GM10847 (cell line): ENCODE data around the gene FOXP1.

Source experiments
- POLR2A ChIP-seq: IDR thresholded peaks from 2 replicates; pipeline ENCODE4 v1.6.1; 2011; ENCODE audit not compliant: insufficient read length; ENCODE audit errors: extremely low read depth

FOXP1 gene

DNA sequence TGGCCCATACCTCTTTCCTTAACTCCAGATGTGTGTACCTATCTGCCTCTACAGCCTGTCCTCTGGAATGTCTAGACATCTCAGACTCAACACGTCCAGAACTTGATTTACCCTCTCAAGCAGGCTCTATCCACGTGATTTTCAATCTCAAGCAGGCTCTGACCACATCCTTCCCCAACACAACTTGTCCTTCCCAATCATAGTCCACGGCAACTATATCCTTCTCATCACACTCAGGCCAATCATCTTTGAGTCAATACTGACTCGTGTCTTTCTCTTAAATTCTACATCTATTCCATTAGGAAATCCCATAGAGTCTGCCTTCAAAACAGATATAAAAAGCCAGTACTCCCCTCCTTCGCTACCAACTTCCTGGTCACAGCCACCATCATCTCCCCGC, 70.4 kb downstream of the FOXP1 start:
- no peak for TF ChIP-seq POLR2A

DNA sequence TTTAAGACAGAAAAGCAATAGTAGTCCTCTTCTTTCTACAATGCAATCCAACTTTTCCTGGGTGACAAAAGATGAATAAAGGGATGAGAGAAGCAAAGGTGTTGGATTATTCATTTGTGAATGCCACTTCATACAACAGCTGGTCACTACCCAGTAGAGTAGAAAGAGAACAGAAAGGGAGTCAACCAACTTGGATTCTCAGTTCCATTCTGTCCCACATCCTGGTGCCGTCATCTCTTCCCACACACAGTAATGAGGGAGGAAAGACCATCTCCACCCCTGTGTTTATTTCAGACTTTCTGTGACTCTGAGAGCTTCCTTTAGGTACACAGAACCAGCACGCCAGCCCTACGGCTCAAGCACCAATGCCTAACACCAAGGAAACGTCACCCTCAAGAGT, 71.0 kb downstream of the FOXP1 start:
- TF ChIP-seq POLR2A: no peak

- TF ChIP-seq POLR2A: no peak
These were observed 71.5 kb downstream of the FOXP1 start for GRCh38 chr3:71512000-71512399.

GRCh38 chr3:71511446-71511845, 72.1 kb downstream of the FOXP1 start:
- no peak for TF ChIP-seq POLR2A

- TF ChIP-seq POLR2A: no peak
These were observed 72.5 kb downstream of the FOXP1 start for GRCh38 chr3:71511037-71511436.

DNA sequence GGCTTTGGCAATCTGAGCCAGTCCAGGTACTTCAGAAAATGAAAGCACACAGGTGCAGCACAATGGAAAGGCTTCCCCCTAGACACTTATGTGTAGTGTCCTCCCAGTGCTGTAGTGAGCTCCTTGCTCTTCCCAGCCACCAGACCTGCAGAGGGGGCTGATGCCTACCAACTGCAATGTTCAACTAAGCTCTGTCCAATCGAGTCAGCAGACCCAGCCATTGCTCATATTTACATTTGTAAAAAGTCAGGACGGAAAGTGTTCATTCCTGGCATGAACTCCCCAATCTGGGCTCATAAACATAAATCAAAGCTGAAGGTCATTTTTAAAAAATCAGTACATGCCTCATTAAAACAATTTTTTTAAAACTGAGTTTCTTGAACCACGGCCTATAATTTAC, 73.0 kb downstream of the FOXP1 start:
- no peak for TF ChIP-seq POLR2A

DNA sequence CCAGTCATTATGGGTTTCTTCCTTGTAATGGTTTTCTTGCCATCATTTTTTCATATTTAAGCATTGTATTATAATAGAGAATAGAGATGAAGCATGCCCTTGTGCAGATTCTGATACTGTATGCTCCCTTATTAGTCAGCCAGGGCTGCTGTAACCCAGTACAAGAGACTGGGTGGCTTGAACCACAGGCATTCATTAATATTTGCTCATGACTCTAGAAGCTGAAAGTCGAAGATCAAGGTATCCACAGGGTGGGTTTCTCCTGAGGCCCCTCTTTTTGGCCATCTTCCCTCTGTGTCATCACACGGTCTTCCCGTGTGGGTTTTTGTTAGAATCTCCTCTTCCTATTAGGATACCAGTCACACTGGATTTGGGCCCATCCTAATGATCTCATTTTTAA, 74.5 kb downstream of the FOXP1 start:
- TF ChIP-seq POLR2A: no peak

DNA sequence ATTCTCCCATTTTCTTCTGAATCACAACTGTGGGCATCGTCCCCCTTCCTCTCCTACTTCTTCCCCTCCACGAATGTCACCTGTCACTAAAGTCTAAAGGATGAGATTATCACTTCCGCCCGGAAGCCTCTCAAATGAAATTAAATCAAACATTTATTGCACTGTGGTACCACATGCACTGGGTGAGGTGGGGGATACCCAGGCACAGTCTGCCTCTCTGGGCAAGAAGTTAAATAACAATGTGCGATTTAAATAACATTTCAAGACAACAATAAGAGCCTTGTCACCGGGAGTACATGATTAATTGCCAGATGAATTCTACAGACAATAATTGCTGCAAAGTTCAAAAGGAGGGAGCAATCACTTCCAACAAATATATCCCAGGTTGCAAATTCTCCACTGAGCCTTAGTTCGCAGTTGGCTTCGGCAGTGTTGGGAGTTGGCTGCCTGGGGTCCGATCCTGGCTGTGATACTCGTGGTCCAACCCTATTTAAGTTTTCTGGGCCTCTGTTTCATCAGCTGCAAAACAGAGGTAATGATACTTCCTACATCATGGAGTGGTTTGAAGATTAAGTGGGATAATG, 77.7 kb downstream of the FOXP1 start:
- no peak for TF ChIP-seq POLR2A

DNA sequence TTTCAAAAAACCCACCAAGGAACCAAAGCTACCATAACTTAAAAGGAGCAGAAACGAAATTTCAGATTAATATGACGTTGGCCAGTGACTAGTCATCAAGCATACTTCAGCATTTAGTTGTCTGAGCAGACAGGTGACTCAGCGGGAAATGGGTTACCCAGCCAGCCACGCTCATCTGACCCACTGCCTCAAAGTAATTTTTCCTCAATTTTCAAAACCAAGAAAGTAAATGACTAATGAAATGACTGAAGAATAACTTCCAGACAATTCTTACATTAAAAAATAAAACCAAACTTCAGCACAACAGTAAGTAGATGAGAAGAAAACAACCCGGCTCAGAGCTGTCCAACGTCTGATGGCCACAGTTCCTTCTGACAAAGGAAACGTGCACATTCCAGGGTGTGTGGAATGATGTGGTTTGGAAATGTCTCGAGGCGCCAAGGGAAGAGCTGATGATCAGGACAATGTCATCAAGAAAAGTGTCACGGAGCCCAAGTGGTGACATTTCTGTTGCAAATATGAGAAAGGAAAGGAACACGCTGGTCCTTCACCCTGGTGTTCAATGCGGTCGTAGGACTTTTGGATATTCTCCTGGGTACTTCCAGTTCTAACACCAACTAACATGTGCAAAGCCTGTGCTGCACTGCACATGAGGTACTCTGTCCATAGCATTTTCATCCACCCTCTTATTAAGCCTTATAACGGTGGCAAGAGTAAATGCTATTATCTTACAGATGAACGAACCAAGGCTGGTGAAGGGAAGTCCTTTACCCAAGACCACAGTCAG, 79.1 kb downstream of the FOXP1 start:
- TF ChIP-seq POLR2A: no peak

- TF ChIP-seq POLR2A: no peak
These were observed 79.8 kb downstream of the FOXP1 start for GRCh38 chr3:71503525-71504249.

- TF ChIP-seq POLR2A: no peak
These were observed 81.4 kb downstream of the FOXP1 start for GRCh38 chr3:71502066-71502625.

DNA sequence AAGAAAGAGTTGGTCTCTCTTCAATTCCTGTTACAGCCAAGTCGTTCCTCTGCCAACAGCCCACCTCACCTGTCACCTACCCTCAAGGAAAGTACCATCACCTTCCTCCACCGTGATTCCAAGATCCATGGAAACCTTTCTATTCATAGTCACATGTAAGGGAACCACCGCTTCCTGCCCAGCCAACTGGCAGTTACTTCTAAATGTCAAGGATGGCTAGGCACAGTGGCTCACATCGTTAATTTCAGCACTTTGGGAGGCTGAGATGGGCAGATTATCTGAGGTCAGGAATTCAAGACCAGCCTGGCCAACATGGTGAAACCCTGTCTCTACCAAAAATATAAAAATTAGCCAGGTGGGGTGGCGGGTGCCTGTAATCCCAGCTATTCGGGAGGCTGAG, 82.8 kb downstream of the FOXP1 start:
- no peak for TF ChIP-seq POLR2A

DNA sequence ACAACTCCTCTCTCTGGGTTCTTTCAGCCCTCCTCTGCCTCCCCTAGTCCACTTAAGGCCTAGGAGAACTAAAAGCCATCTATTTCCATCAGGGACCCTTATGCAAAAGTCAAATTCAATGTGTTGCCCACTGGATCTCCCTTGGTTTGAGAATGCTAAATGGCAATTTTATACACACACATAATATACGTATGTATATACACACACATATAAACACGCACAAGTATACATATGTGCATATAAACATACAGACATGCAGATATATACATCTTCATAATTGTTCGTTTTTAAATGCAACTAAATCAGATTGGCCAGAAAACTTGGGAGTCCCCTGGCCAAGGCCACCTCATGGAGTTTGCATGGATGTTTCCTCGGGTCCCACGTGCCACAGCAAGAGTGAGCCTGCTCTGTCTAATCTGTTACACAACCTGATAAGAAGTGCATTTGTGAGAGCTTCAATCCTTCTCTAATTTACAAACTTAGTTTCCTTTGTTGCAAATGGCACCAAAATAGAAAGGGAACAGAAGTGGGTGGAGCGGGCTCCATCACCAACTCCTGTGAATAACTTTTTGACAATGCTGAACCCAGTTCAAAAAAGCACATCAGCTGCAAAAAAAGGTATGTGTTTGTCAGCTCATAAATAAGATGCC, 84.2 kb downstream of the FOXP1 start:
- no peak for TF ChIP-seq POLR2A

DNA sequence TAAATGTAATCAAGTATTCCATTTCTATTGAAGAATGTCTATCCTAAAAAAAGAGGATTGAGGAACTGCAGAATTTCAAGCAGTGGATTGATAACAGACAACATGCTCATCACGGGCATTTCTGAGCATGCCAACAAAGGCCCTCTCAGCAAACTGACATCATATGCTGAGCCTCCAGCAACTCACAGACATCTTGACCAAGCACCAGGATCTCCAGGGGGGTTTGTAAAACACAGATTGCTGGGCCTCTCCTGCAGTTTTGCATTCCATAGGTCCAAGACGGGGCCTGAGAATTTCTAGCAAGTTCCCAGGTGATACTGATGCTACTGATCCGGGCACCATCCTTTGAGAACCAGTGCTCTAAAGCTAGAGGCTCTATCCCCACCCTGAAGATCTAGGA, 85.0 kb downstream of the FOXP1 start:
- no peak for TF ChIP-seq POLR2A

DNA sequence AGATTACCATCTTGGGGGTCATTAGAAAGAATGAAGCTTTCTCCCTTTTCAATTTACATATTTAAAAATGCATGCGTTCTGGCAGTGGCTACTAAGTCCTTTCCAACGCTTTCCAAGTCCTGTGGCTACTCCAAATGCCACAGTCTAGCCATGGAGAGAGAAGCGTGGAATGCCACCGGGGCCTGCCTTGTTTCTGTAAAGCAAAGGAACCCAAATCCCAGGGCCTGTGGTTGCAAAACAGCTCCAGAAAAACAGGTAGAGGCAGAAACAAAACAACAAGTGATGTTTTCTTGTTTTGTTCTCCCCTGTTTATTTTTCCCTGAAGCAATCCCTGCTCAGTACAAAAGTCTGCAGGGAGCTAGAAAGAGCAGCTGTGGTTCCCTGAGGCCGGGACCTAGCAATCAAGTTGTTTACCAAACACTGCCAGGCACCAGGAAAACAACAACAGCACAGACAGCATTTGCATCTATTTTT, 85.5 kb downstream of the FOXP1 start:
- TF ChIP-seq POLR2A: no peak
